ENCODE results near the gene GPC6.

DNA sequence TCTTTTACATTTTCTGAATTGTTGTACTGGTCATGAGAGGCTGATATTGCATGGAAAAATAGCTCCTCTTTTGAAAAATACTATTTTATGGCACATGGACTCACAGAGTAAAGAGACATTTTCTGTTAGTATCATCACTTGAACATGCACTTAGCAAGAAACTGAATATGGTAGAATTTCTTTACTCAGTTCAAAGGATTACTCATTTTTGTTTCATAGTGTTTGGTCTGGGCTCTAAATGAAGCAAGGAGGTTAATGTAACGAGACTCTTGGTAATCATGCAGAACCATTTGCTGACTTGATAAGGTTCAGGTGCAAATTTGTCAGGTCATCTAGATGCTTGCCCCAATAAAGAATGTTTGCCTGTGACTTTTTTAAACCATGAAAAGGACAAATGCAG lies 63.2 kb downstream of the GPC6 start:
- TF ChIP-seq, protein P1, sequence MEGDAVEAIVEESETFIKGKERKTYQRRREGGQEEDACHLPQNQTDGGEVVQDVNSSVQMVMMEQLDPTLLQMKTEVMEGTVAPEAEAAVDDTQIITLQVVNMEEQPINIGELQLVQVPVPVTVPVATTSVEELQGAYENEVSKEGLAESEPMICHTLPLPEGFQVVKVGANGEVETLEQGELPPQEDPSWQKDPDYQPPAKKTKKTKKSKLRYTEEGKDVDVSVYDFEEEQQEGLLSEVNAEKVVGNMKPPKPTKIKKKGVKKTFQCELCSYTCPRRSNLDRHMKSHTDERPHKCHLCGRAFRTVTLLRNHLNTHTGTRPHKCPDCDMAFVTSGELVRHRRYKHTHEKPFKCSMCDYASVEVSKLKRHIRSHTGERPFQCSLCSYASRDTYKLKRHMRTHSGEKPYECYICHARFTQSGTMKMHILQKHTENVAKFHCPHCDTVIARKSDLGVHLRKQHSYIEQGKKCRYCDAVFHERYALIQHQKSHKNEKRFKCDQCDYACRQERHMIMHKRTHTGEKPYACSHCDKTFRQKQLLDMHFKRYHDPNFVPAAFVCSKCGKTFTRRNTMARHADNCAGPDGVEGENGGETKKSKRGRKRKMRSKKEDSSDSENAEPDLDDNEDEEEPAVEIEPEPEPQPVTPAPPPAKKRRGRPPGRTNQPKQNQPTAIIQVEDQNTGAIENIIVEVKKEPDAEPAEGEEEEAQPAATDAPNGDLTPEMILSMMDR (conservative IDR thresholded peaks at IDR 0.05; ENCODE audit: low read length), result no peak
- no peak for TF ChIP-seq EZH2phosphoT487 (IDR thresholded peaks at IDR 0.05; ENCODE audit: borderline replicate concordance, low read depth, low read length)

Data from OCI-LY7 (cell line).